Tibial artery (tissue), 4 donors: Measurements from ENCODE around the gene PPP6R3.

Experiments
- DNase-seq, 2 donors: peaks; one replicate each; pipeline ENCODE4 v3.0.0-alpha.2; 2019
- H3K27ac ChIP-seq, 2 donors: fragments of 200-600 bp; sonication (generic) in 1 of 2; 1 replicate in 1 of 2; 2 replicates in 1 of 2; pipeline ENCODE4 v1.5.1; 2018 to 2019; ENCODE audit warnings: mild to moderate bottlenecking in 1 of 2
- H3K27me3 ChIP-seq, 2 donors: fragments of 200-600 bp; sonication (generic) in 1 of 2; one replicate each; pipeline versions ENCODE4 v1.5.1 to v1.6.0; 2016 to 2019
- H3K36me3 ChIP-seq, 3 donors: fragments of 200-600 bp; sonication (generic) in 2 of 3; one replicate each; pipeline ENCODE4 v1.5.1; 2016 to 2019; ENCODE audit warnings: mild to moderate bottlenecking in 2 of 3
- H3K4me1 ChIP-seq, 4 donors: fragments of 200-600 bp; sonication (generic) in 2 of 4; 1 replicate in 3 of 4; 2 replicates in 1 of 4; pipeline ENCODE4 v1.5.1; 2016 to 2019
- H3K4me3 ChIP-seq, 2 donors: fragments of 200-600 bp; sonication (generic) in 1 of 2; 1 replicate in 1 of 2; 2 replicates in 1 of 2; pipeline ENCODE4 v1.5.1; 2018 to 2019; ENCODE audit warnings: mild to moderate bottlenecking in 2 of 2
- H3K9me3 ChIP-seq, 3 donors: fragments of 200-600 bp; sonication (generic) in 1 of 3; one replicate each; pipeline ENCODE4 v1.5.1; 2016 to 2019
- CTCF ChIP-seq, 2 experiments: fragments of 200-600 bp in 1 of 2; fragments of 450-650 bp in 1 of 2; IDR thresholded peaks; one replicate each; pipeline ENCODE4 v1.5.1; 2017 to 2019; ENCODE audit warnings: antibody characterized with exemption in 2 of 2, mild to moderate bottlenecking in 1 of 2, moderate library complexity in 1 of 2
- intact Hi-C: fragments of 100-400 bp; cut with DNase I; formaldehyde crosslinking; loops from one replicate; pipeline ENCODE4 v1.15.0; 2023; ENCODE audit warnings: low total_unique reads

PPP6R3 gene

GRCh38 chr11:68463714-68464113 is 3.2 kb downstream of the PPP6R3 start:
- H3K4me1 ChIP-seq = peaks cover 0 to 78% (median 46%) of the 10 kb centered on the region in 4 donors
- intact Hi-C loops = no loop called here
- H3K27ac ChIP-seq = no peak overlapping the region
- TF ChIP-seq CTCF (IDR thresholded peaks at IDR 0.05) = no peak
- H3K9me3 ChIP-seq = no peaks in the 10 kb centered on the region
- DNase-seq = no peak
- no peaks in the 10 kb centered on the region for H3K36me3 ChIP-seq
- no peaks in the 10 kb centered on the region for H3K27me3 ChIP-seq
- no peak overlapping the region for H3K4me3 ChIP-seq

- H3K27me3 ChIP-seq = no peaks in the 10 kb centered on the region
- intact Hi-C loops = no loop called here
- DNase-seq = no peak
- peaks cover 0 to 100% (median 71%) of the 10 kb centered on the region in 4 donors for H3K4me1 ChIP-seq
- TF ChIP-seq CTCF (IDR thresholded peaks at IDR 0.05) = no peak
- no peak overlapping the region for H3K27ac ChIP-seq
- no peaks in the 10 kb centered on the region for H3K9me3 ChIP-seq
- peaks cover 0 to 6% (median 0%) of the 10 kb centered on the region in 3 donors for H3K36me3 ChIP-seq
- no peak overlapping the region for H3K4me3 ChIP-seq
Measured at GRCh38 chr11:68467201-68467834, 6.8 kb downstream of the PPP6R3 start.

GRCh38 chr11:68468217-68468828 is 7.8 kb downstream of the PPP6R3 start:
- Histone ChIP-seq H3K36me3 (peaks cover 0 to 6% (median 0%) of the 10 kb centered on the region in 3 donors), H3K4me1 (peaks cover 0 to 98% (median 68%) of the 10 kb centered on the region in 4 donors), H3K27ac (no peak overlapping the region), H3K9me3 (no peaks in the 10 kb centered on the region), H3K27me3 (no peaks in the 10 kb centered on the region), H3K4me3 (no peak overlapping the region)
- DNase-seq = no peak
- no peak for TF ChIP-seq CTCF (IDR thresholded peaks at IDR 0.05)
- intact Hi-C loops = no loop called here

GRCh38 chr11:68469122-68469521 is 8.6 kb downstream of the PPP6R3 start:
- TF ChIP-seq CTCF (IDR thresholded peaks at IDR 0.05) = no peak
- Histone ChIP-seq H3K27ac (no peak overlapping the region), H3K9me3 (no peaks in the 10 kb centered on the region), H3K27me3 (no peaks in the 10 kb centered on the region), H3K36me3 (peaks cover 0 to 6% (median 0%) of the 10 kb centered on the region in 3 donors), H3K4me3 (no peak overlapping the region), H3K4me1 (peaks cover 0 to 98% (median 62%) of the 10 kb centered on the region in 4 donors)
- intact Hi-C loops = no loop called here
- DNase-seq = no peak

- no peak for DNase-seq
- intact Hi-C loops = no loop called here
- H3K27ac ChIP-seq = no peak overlapping the region
- no peaks in the 10 kb centered on the region for H3K9me3 ChIP-seq
- H3K4me1 ChIP-seq = peaks cover 0 to 98% (median 60%) of the 10 kb centered on the region in 4 donors
- TF ChIP-seq CTCF (IDR thresholded peaks at IDR 0.05) = no peak
- H3K27me3 ChIP-seq = no peaks in the 10 kb centered on the region
- H3K36me3 ChIP-seq = peaks cover 0 to 6% (median 0%) of the 10 kb centered on the region in 3 donors
- no peak overlapping the region for H3K4me3 ChIP-seq
Measured at GRCh38 chr11:68469642-68470041, 9.1 kb downstream of the PPP6R3 start.
